ENCODE measurements around the gene CDK1.
"Not testable (repeated sequence)": the region's sequence is repeated elsewhere in the genome, so short reads cannot be mapped to it uniquely, and the experiment has no call there.

Gene CDK1

DNA sequence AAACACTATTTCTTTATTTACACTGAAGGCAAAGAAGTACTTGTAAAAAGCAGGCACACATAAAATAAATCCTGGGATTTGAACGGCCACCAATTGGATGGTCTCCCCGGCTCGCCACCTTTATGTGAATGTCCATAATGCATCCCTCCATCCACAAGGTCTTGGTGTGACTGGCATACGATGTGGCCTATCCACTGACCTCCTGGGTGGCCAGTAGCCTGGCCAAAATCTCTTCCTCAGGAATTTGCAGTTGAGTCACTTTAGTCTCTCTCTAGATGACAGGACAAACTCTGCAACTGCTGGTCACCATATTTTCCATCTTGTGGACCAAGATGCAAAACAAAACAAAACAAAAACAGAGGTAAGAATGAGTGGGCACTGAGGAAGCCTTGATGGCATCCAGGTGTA lies 39.1 kb downstream of the CDK1 start:
- H3K27me3 Mint-ChIP-seq = peaks cover 3% of the 10 kb centered on the region
- no peaks in the 10 kb centered on the region for H3K9me3 Mint-ChIP-seq
- H3K4me3 Mint-ChIP-seq = no peak overlapping the region
- no peaks in the 10 kb centered on the region for H3K36me3 Mint-ChIP-seq (ENCODE audit: low read depth)
- no peak overlapping the region for H3K27ac Mint-ChIP-seq
- H3K4me1 Mint-ChIP-seq (ENCODE audit: low read depth) = peaks cover 9% of the 10 kb centered on the region

DNA sequence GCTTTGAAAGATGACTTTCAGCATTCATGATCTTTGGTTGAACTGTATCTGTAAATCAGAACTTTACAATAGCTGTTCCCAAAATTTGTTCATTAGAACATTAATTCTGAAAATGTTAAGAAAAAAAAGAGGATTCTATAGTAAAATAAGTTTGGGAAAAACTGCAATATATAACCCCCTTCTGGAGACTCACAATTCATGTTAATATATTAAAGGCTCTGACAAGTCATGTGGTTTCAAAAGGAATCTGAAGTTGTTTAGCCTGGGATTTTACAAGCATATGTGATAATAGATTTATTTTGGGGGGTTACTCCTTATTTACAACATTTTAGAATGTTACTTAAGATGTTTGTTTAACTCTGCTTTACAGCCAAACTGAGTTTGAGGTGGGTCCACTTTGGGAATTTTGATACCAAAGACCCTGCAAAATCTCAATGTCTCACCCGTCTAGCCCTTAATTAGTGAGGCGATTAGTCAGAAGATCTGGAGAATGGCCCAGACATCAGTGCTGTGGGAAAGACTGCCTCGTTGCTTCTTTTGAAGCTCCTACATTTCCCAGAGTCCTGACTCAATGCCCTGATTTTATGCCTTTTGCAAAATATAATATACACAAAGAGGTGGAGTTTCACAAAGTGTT lies 40.0 kb downstream of the CDK1 start:
- H3K4me3 Mint-ChIP-seq = no peak overlapping the region
- peaks cover 3% of the 10 kb centered on the region for H3K27me3 Mint-ChIP-seq
- H3K9me3 Mint-ChIP-seq = no peaks in the 10 kb centered on the region
- peaks cover 9% of the 10 kb centered on the region for H3K4me1 Mint-ChIP-seq (ENCODE audit: low read depth)
- no peak overlapping the region for H3K27ac Mint-ChIP-seq
- no peaks in the 10 kb centered on the region for H3K36me3 Mint-ChIP-seq (ENCODE audit: low read depth)

DNA sequence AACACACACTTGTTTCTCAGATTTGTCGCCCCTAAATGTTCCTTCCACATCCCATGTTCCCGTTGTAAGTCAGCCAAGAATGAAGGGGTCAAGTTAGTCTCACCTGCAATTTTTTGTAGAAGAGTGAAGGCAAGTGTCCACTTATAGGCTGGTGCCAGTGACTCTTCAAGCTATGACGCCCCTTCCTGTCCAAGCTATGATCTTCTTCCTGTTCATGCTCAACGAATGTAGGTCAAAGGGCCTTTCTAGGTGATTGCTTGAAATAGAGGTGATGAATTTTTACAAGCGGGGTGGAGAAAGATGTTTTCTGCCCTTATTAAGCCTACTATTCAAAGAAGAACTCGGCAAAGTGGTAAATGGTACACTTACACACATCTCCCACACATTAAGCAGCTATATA lies 41.0 kb downstream of the CDK1 start:
- Mint-ChIP-seq H3K9me3 (no peaks in the 10 kb centered on the region), H3K27ac (no peak overlapping the region), H3K36me3 (ENCODE audit: low read depth) (no peaks in the 10 kb centered on the region), H3K27me3 (peaks cover 3% of the 10 kb centered on the region), H3K4me3 (no peak overlapping the region), H3K4me1 (ENCODE audit: low read depth) (peaks cover 9% of the 10 kb centered on the region)

- Mint-ChIP-seq H3K27ac (no peak overlapping the region), H3K9me3 (no peaks in the 10 kb centered on the region), H3K27me3 (peaks cover 3% of the 10 kb centered on the region), H3K4me1 (ENCODE audit: low read depth) (peaks cover 9% of the 10 kb centered on the region), H3K4me3 (no peak overlapping the region), H3K36me3 (ENCODE audit: low read depth) (no peaks in the 10 kb centered on the region)
Observed at GRCh38 chr10:60820093-60820754, 41.9 kb downstream of the CDK1 start.

DNA sequence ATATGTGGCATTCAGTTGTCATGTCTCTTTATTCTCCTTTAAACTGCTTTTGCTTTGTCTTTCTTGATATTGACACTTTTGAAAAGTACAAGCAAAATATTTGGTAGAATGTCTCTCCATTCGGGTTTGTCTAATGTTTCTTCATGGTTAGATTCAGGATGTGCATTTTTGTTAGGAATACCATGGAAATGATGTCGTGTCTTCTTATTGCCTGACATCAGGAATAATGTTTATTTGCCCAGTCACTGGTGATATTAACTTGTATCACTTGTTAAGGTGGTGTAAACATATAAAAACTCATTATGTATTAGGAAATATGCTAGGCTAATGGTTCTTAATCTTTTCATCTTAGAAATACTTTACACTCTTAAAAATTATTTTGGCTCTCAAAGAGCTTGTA lies 43.4 kb downstream of the CDK1 start:
- peaks cover 5% of the 10 kb centered on the region for H3K4me1 Mint-ChIP-seq (ENCODE audit: low read depth)
- no peaks in the 10 kb centered on the region for H3K9me3 Mint-ChIP-seq
- H3K4me3 Mint-ChIP-seq = no peak overlapping the region
- H3K27ac Mint-ChIP-seq = no peak overlapping the region
- H3K36me3 Mint-ChIP-seq (ENCODE audit: low read depth) = no peaks in the 10 kb centered on the region
- no peaks in the 10 kb centered on the region for H3K27me3 Mint-ChIP-seq

GRCh38 chr10:60822809-60823208 lies 44.5 kb downstream of the CDK1 start:
- no peak overlapping the region for H3K27ac Mint-ChIP-seq
- H3K9me3 Mint-ChIP-seq = no peaks in the 10 kb centered on the region
- H3K4me3 Mint-ChIP-seq = no peak overlapping the region
- peaks cover 1% of the 10 kb centered on the region for H3K4me1 Mint-ChIP-seq (ENCODE audit: low read depth)
- H3K27me3 Mint-ChIP-seq = no peaks in the 10 kb centered on the region
- no peaks in the 10 kb centered on the region for H3K36me3 Mint-ChIP-seq (ENCODE audit: low read depth)

DNA sequence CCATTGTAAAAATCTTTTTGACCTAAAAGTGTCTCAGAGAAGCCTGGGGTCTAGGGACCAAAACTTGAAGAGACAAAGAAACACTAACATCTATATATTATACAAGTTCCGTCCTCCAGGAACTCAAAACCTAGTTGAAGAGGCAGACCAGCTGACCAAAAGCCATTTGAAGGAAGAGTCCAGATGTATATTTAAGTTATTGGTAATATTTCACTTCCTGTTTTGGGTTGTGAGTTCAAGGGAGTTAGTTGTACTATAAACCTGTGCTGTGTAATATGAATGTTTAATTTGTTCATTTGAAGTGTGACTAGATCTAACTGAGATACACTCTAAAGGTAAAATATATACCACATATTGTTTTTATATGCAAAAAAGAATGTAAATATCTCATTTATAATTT lies 45.0 kb downstream of the CDK1 start:
- Mint-ChIP-seq H3K27me3 (no peaks in the 10 kb centered on the region), H3K4me3 (no peak overlapping the region), H3K27ac (no peak overlapping the region), H3K4me1 (ENCODE audit: low read depth) (peaks cover 7% of the 10 kb centered on the region), H3K9me3 (no peaks in the 10 kb centered on the region), H3K36me3 (ENCODE audit: low read depth) (no peaks in the 10 kb centered on the region)

DNA sequence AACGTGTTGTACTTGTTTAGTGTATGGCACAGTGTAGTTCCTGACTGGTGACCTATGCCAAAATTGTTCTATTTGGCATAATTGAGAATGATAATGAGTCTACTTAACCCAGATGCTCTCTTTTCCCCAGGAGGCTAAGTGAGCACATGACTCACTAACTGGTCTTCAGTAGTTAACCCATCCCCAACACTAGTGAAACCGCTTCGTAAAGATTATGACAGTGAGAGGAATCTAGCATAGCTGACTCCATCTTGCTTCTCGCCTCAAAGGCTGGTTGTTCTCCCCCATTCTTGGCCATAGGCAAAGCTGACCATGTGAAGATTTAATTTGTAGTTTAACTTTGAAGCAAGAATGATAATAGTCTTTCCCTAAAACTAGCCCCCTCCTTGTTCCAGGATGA lies 47.2 kb downstream of the CDK1 start:
- H3K9me3 Mint-ChIP-seq = no peaks in the 10 kb centered on the region
- peaks cover 11% of the 10 kb centered on the region for H3K4me1 Mint-ChIP-seq (ENCODE audit: low read depth)
- no peak overlapping the region for H3K4me3 Mint-ChIP-seq
- no peaks in the 10 kb centered on the region for H3K27me3 Mint-ChIP-seq
- H3K36me3 Mint-ChIP-seq (ENCODE audit: low read depth) = no peaks in the 10 kb centered on the region
- no peak overlapping the region for H3K27ac Mint-ChIP-seq

- H3K4me1 Mint-ChIP-seq (ENCODE audit: low read depth) = peaks cover 11% of the 10 kb centered on the region
- H3K27me3 Mint-ChIP-seq = no peaks in the 10 kb centered on the region
- no peaks in the 10 kb centered on the region for H3K36me3 Mint-ChIP-seq (ENCODE audit: low read depth)
- no peak overlapping the region for H3K4me3 Mint-ChIP-seq
- H3K27ac Mint-ChIP-seq = no peak overlapping the region
- H3K9me3 Mint-ChIP-seq = no peaks in the 10 kb centered on the region
Observed at GRCh38 chr10:60827791-60828488, 49.7 kb downstream of the CDK1 start.

- Mint-ChIP-seq H3K4me3 (no peak overlapping the region), H3K9me3 (no peaks in the 10 kb centered on the region), H3K36me3 (ENCODE audit: low read depth) (no peaks in the 10 kb centered on the region), H3K27ac (no peak overlapping the region), H3K4me1 (ENCODE audit: low read depth) (peaks cover 11% of the 10 kb centered on the region), H3K27me3 (no peaks in the 10 kb centered on the region)
Observed at GRCh38 chr10:60828489-60828852, 50.2 kb downstream of the CDK1 start.

DNA sequence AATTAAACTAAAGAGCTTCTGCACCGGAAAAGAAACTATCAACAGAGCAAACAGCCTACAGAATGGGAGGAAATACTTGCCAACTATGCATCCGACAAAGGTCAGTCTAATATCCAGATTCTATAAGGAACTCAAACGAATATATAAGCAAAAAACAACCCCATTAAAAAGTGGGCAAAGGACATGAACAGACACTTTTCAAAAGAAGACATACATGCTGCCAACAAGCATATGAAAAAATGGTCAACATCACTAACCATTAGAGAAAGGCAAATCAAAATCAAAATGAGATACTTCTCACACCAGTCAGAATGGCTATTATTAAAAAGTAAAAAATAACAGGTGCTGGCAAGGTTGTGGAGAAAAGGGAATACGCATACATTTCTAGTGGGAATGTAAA lies 53.9 kb downstream of the CDK1 start:
- H3K27ac Mint-ChIP-seq; H3K36me3 Mint-ChIP-seq (ENCODE audit: low read depth); H3K9me3 Mint-ChIP-seq; H3K27me3 Mint-ChIP-seq; H3K4me3 Mint-ChIP-seq: not testable (repeated sequence)
- peaks cover 11% of the 10 kb centered on the region for H3K4me1 Mint-ChIP-seq (ENCODE audit: low read depth)

- H3K27me3 Mint-ChIP-seq = peaks cover 8% of the 10 kb centered on the region
- H3K27ac Mint-ChIP-seq = no peak overlapping the region
- H3K4me3 Mint-ChIP-seq = no peak overlapping the region
- no peaks in the 10 kb centered on the region for H3K9me3 Mint-ChIP-seq
- H3K4me1 Mint-ChIP-seq (ENCODE audit: low read depth) = no peaks in the 10 kb centered on the region
- no peaks in the 10 kb centered on the region for H3K36me3 Mint-ChIP-seq (ENCODE audit: low read depth)
Observed at GRCh38 chr10:60834401-60834800, 56.1 kb downstream of the CDK1 start.

DNA sequence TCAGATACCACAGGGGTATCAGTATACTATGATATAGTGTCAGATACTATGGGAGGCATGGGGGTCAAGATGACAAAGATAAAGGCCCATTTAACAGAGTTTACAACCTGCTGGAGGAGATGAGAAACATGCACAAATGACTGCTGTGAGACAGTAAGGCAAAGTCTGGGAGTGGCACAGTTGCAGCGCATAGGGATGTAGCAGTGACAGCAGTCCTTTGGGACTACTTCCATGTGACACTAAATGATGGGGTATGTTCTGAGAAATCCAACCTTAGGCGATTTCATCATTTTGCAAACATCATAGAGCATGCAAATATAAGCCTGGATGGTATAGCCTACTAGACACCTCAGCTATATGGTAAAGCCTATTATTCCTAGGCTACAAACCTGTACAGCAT lies 56.8 kb downstream of the CDK1 start:
- no peak overlapping the region for H3K4me3 Mint-ChIP-seq
- no peaks in the 10 kb centered on the region for H3K9me3 Mint-ChIP-seq
- H3K27ac Mint-ChIP-seq = no peak overlapping the region
- H3K27me3 Mint-ChIP-seq = peaks cover 8% of the 10 kb centered on the region
- H3K4me1 Mint-ChIP-seq (ENCODE audit: low read depth) = no peaks in the 10 kb centered on the region
- no peaks in the 10 kb centered on the region for H3K36me3 Mint-ChIP-seq (ENCODE audit: low read depth)

DNA sequence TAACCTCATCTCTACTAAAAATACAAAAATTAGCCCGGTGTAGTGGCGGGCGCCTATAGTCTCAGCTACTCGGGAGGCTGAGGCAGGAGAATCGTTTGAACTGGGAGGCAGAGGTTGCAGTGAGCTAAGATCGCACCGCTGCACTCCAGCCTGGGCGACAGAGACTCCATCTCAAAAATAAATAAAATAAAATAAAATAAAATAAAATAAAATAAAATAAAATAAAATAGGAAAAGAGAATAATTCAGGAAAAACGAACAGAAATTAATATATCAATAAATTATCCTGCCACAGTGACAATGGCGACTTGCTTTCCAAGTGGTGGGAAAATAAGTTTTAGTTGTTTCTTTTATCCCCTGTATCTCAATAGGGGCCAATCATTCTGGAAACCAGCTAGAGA lies 62.9 kb downstream of the CDK1 start:
- H3K4me1 Mint-ChIP-seq (ENCODE audit: low read depth); H3K27ac Mint-ChIP-seq; H3K9me3 Mint-ChIP-seq; H3K36me3 Mint-ChIP-seq (ENCODE audit: low read depth); H3K4me3 Mint-ChIP-seq: not testable (repeated sequence)
- H3K27me3 Mint-ChIP-seq = peaks cover 12% of the 10 kb centered on the region

DNA sequence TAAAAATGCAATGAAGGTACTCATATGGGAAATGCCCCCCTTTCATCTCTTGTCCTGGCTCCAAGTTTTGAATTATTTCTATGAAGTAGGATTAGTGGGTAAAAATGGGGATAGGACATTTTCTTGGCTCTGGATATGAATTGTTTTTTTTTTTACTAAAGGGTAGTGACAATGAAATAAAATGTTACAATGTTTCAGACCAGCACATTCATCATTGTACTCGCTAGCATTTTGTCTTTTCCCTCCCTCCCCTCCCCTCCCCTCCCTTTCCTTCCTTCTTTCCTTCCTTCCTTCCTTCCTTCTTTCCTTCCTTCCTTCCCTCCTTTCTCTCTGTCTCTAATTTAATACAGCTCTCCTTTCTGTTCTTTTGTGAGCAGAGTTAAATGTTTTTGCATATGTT lies 64.4 kb downstream of the CDK1 start:
- Mint-ChIP-seq H3K4me3 (no peak overlapping the region), H3K36me3 (ENCODE audit: low read depth) (no peaks in the 10 kb centered on the region), H3K27me3 (peaks cover 12% of the 10 kb centered on the region), H3K27ac (no peak overlapping the region), H3K4me1 (ENCODE audit: low read depth) (no peaks in the 10 kb centered on the region), H3K9me3 (no peaks in the 10 kb centered on the region)
